Measurements from ENCODE around the gene FGR. TPM values are rescaled to one million over a fixed set of nuclear protein-coding genes. Genes with fewer than 3 reads are reported as not detected.

The FGR gene
- polyA plus RNA-seq, 1 donor (not counting 4 experiments of a cell fraction or from before 2014, with no cell fraction given), result 0.04 TPM

- no peaks in the 10 kb centered on the region for H3K9me3 ChIP-seq (ENCODE audit: control insufficient read depth, low read depth, low read length)
- H3K9ac ChIP-seq (ENCODE audit: control insufficient read depth, extremely low read depth, insufficient read depth, low read length), result no peak overlapping the region
- H3K79me2 ChIP-seq (ENCODE audit: control insufficient read depth, insufficient read depth, low read length), result no peaks in the 10 kb centered on the region
- no peak overlapping the region for H3K4me2 ChIP-seq (ENCODE audit: control insufficient read depth, extremely low read depth, insufficient read depth, low read depth, low read length)
- DNase-seq (ENCODE audit: low read depth, low spot score) (no peak), FAIRE-seq (no peak)
- no peak overlapping the region for H3K27ac ChIP-seq (ENCODE audit: control insufficient read depth, insufficient read depth, low read length)
- H3K4me3 ChIP-seq (ENCODE audit: control insufficient read depth in 2 of 3, extremely low read depth in 1 of 3, insufficient read depth in 2 of 3, low read depth in 1 of 3, low read length in 3 of 3), result no peak overlapping the region
- no peaks in the 10 kb centered on the region for H3K9me1 ChIP-seq (ENCODE audit: control insufficient read depth, extremely low read depth, insufficient read depth, low read length)
- no peak overlapping the region for H2AFZ ChIP-seq (ENCODE audit: control insufficient read depth, low read length)
- dilution Hi-C loops (cut with MboI; ENCODE audit: extremely low pct_ligation_motif_present, low sequenced_read_pairs), result no loop called here
- no peaks in the 10 kb centered on the region for H4K20me1 ChIP-seq (ENCODE audit: control insufficient read depth, extremely low read depth, insufficient read depth, low read length)
- no peaks in the 10 kb centered on the region for H3K36me3 ChIP-seq (ENCODE audit: control insufficient read depth in 2 of 2, extremely low read depth in 1 of 2, insufficient read depth in 2 of 2, low read length in 2 of 2)
- TF ChIP-seq EZH2 (IDR thresholded peaks at IDR 0.05; ENCODE audit: low read length) (no peak), CTCF (optimal IDR thresholded peaks at IDR 0.05 in 1 of 3, IDR thresholded peaks at IDR 0.05 in 1 of 3, conservative IDR thresholded peaks at IDR 0.05 in 1 of 3; ENCODE audit: extremely low read depth in 1 of 3, insufficient read depth in 2 of 3, low read length in 3 of 3) (no peak)
- H3K4me1 ChIP-seq (ENCODE audit: control insufficient read depth, extremely low read depth, insufficient read depth, low read length), result no peaks in the 10 kb centered on the region
- peaks cover 18% of the 10 kb centered on the region for H3K27me3 ChIP-seq (ENCODE audit: control insufficient read depth, extremely low read depth, insufficient read depth, low read length)
Measured at GRCh38 chr1:27614043-27614624, 20.9 kb downstream of the FGR start.

- H3K9ac ChIP-seq (ENCODE audit: control insufficient read depth, extremely low read depth, insufficient read depth, low read length), result no peak overlapping the region
- H3K79me2 ChIP-seq (ENCODE audit: control insufficient read depth, insufficient read depth, low read length), result no peaks in the 10 kb centered on the region
Measured at GRCh38 chr1:27612718-27613117, 22.3 kb downstream of the FGR start.

More at GRCh38 chr1:27612718-27613117, 22.3 kb downstream of the FGR start:
- Histone ChIP-seq H3K4me3 (ENCODE audit: control insufficient read depth in 2 of 3, extremely low read depth in 1 of 3, insufficient read depth in 2 of 3, low read depth in 1 of 3, low read length in 3 of 3) (no peak overlapping the region), H2AFZ (ENCODE audit: control insufficient read depth, low read length) (no peak overlapping the region), H3K27ac (ENCODE audit: control insufficient read depth, insufficient read depth, low read length) (no peak overlapping the region), H3K4me1 (ENCODE audit: control insufficient read depth, extremely low read depth, insufficient read depth, low read length) (no peaks in the 10 kb centered on the region), H3K36me3 (ENCODE audit: control insufficient read depth in 2 of 2, extremely low read depth in 1 of 2, insufficient read depth in 2 of 2, low read length in 2 of 2) (no peaks in the 10 kb centered on the region), H3K27me3 (ENCODE audit: control insufficient read depth, extremely low read depth, insufficient read depth, low read length) (peaks cover 18% of the 10 kb centered on the region), H3K4me2 (ENCODE audit: control insufficient read depth, extremely low read depth, insufficient read depth, low read depth, low read length) (no peak overlapping the region), H3K9me3 (ENCODE audit: control insufficient read depth, low read depth, low read length) (no peaks in the 10 kb centered on the region), H3K9me1 (ENCODE audit: control insufficient read depth, extremely low read depth, insufficient read depth, low read length) (no peaks in the 10 kb centered on the region), H4K20me1 (ENCODE audit: control insufficient read depth, extremely low read depth, insufficient read depth, low read length) (no peaks in the 10 kb centered on the region)
- no peak for TF ChIP-seq EZH2 (IDR thresholded peaks at IDR 0.05; ENCODE audit: low read length)
- no peak for TF ChIP-seq CTCF (optimal IDR thresholded peaks at IDR 0.05 in 1 of 3, IDR thresholded peaks at IDR 0.05 in 1 of 3, conservative IDR thresholded peaks at IDR 0.05 in 1 of 3; ENCODE audit: extremely low read depth in 1 of 3, insufficient read depth in 2 of 3, low read length in 3 of 3)
- dilution Hi-C loops (cut with MboI; ENCODE audit: extremely low pct_ligation_motif_present, low sequenced_read_pairs), result no loop called here
- DNase-seq (ENCODE audit: low read depth, low spot score) (no peak), FAIRE-seq (no peak)

All from keratinocyte (primary cell).